Hematopoietic multipotent progenitor cell treated with erythropoietin and hydrocortisone succinate and interleukin-3 and kit ligand, for 4 days (in vitro differentiated cells): ENCODE results near the gene OPN1SW.

ENCODE experiments used
- DNase-seq: peaks from one replicate; pipeline ENCODE4 v3.0.0-alpha.2; 2015

The OPN1SW gene

DNA sequence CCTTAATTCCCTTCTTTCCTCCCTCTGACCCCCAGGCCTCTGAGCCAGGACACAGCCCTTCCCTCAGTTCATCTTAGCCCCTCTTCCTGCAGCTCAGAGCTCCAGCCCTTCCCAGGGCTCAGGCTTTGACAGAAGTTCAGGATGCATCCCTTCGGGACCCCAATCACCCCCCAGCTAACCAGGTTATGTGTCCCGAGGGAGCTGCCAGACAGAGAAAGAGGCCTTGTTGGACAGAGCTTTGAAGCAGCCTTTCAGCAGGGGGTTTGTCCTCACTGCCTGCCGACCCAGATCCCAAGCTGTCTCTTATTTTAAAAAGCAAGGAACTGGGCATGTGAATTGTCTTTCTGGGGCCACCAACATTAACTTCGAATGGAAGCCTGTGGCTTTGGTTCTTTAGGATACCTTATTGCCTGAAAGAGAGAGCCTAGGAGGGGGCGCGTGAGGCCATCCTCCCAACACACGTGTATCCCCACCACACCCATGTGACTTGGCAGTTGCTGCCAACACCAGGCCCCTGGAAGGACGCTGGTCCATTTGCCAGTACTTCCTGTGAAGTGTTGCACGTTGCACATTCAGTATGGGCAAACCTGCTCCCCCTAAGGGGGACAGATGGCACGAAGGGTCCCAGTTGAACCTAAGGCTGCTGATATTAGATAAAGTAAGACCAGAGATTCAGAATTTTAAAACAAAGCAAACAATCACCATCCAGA lies 17.0 kb upstream of the OPN1SW start:
- peak; percentile 83 for DNase-seq

- no peak for DNase-seq
Measured at GRCh38 chr7:128791972-128792327, 16.4 kb upstream of the OPN1SW start.

DNA sequence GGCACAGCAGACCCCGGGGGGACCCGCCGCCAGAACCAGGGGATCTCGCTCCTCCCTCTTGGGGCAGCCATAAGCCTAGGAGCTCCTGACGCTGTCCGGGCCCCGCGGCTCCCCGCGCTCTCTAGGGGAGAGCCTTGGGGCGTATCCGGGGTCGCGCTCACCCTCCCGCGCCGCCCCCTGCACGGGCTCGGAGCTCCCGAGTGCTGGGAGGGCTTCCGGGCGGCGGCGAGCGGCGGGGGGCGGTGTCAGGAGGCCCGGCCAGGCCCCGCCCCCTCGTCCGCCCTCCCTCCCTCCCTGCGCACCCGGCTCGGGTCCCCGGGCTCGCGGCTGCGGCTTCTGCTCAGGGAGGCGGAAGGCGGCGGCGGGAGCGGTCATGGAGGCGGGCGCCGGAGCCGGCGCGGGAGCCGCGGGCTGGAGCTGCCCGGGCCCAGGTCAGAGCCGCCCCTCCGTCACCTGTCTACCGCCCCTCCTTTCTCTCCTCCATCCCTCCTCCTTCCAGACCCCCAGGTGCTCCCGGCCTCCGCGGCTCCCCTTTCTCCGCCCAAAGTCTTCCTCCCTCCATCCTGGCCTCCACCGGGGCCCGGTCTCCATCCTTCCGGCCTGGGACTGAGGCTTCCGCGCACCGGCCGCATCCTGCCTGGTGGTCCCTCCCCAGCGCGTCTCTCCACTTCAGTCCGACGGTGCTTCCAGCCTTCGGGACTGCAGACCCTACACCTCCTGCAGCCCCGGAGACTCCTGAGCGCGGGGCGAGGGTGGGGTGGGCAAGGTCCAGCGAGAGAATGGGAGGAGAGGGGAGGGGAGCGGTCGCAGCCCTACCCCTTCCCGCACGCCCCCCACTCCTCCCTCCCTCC lies 15.8 kb upstream of the OPN1SW start, which contains the start of gene CCDC136:
CCDC136 (plus strand) TSS at position 848 of the 851 bp plus-strand sequence. CDS start 444 bp downstream, outside the sequence.
- peak; percentile 83 for DNase-seq

DNA sequence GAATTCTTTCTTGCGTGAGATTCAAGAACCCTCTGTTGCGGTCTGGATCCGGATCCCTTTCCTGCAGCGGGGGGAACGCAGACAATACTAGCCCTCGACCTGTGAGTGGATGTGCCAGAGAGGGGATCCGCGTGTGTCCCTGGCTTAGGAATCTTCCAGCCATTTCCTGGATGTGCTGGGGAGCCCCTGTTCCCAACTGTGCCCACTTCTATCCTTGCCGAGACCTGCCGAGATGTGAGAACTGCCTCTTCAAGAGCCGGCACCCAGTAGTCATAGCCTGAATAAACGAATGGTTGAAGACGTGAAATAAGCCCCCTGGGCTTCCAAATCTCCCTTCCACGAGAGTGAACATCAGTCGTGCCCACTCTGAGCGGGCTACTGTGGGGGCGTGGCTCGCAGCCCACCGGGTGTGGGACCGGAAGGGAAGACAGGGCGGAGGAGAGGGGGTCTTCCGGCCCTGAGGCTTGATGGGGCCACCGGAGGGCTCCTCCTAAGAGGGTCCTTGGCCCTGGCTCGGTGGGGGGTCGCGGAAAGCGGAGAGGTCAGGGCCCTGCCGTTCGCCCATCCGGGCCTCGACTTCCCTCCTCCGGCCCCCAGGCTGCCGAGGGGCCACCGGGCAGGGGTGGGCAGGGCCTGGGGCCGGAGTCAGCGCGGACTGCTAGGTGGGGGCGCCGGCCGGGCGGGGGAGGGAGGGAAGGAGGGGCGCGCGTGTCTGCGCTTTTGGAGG lies 14.9 kb upstream of the OPN1SW start:
- DNase-seq: no peak

DNA sequence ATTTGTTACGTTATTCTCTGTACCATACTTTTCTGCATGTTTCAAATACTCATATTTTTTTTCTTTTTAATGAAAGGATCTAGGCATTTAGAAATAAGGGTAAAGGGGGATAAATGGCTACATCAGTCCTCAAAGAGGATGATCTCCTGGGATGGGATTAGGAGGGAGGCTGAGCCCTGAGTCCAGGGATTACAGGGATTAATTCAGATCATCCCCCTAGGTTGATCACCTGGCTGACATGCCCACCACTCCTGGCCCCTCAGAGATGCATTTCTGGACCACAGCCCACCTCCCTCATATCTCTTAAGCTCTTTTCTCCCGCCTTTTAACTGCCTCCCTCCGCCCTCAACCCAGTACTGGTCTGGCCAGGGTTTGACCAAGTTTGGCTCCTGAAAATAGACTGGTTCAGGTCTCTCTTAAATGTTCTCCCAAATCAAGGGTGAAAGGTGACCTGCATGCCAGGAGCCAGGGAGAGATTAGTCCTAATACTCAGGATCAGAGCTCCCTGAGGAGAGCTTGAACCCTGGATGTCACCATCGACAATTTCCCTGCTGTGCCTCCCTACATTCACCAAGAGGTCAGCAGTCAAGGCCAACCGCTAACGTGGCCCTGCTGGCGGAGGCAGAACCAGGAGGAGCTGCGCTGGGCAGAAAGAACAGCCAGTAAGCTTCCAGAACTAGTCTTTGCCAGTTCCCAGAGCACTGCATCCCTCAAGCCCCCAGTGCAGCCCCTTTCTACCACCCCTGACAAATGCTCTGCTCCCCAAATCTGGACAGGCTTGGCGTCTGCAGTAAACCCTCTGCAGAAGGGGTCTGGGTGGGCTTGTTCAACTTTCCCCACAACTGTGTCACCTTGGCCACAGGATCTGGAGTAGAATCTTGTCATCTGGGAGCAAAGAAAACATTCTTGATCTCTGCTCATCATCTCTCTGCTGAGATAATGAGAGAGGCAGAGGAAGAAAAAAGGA lies 13.1 kb upstream of the OPN1SW start:
- DNase-seq: no peak

DNA sequence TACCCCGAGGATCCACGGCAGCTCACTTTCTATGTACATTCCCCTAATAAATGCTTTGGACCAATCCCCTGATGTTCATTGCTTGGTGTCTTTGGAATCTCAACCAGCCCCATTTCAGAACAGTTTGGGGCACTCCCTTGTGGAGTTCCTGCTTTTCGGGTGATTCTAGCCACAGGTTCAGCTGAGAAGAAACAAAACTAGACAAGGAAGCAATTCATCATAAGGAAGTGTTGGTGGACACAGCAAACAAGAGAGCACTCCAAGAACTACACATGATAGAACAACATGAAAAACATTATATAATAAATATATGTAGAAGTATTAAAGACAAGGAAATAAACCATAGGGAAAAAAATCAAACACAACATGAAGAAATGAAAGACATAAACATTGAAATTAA lies 10.1 kb upstream of the OPN1SW start:
- no peak for DNase-seq

DNA sequence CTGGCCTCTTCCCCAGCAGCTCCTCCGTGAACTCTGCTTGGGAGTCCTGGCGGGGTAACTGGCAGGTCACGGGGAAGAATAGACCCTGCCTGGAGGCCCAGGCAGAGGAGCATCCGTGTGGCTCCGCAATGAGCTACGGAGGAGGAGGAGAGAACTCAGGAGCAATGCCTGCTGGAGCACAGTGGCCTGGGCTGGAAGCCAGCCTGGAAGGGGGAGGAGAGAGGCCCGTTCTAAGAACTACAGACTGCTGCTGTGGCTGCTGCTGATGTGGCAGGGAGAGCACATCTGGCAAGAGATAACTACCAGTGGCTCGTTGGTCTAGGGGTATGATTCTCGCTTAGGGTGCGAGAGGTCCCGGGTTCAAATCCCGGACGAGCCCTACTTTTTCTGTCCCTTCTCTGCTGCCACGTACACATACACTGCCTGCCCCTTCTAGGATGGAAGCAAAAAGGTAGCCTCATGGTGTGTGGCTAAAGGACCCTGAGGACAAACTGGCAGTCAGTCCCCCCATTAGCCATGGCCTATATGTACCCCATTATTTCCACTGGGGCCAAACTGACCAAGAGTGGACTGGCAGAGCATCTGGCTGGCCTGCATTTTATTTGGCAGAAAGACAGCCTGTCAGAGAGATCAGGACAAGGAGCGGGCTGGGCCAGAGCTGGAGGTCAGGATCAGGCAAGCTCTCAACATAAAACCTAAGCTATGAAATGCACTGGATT lies 7.7 kb upstream of the OPN1SW start:
- peak; percentile 76 for DNase-seq

- no peak for DNase-seq
Measured at GRCh38 chr7:128781851-128782250, 6.3 kb upstream of the OPN1SW start.

- DNase-seq: no peak
Measured at GRCh38 chr7:128781126-128781525, 5.5 kb upstream of the OPN1SW start.

GRCh38 chr7:128778946-128779345 lies 3.4 kb upstream of the OPN1SW start:
- no peak for DNase-seq

- DNase-seq: peak; percentile 24
Measured at GRCh38 chr7:128777156-128778123, 1.8 kb upstream of the OPN1SW start.

- DNase-seq: no peak
Measured at GRCh38 chr7:128774921-128775320, 673 bp downstream of the OPN1SW start.

DNA sequence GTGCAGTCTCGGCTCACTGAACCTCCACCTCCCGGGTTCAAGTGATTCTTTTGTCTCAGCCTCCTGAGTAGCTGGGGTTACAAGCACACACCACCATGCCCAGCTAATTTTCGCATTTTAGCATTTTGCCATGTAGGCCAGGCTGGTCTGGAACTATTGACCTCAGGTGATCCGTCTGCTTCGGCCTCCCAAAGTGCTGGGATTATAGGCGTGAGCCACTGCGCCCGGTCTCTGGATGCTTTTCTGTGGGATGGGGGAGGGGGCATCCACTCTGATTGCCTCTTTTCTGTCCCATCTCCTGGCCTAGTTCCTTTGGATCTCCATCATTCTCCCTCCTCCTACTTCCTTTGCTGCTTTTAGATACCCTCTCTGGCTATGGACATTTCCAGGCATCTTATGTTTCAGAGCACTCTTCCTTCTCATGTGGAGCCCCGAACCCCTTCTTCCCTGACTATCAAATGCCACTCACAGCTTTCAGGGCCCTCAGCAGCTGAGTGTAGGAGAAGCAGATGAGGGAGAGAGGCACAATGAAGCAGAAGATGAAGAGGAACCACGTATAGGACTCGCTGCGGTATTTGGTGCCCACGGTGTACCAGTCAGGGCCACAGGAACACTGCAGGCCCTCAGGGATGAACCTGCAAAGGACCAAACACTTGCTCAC lies 1.4 kb downstream of the OPN1SW start:
- no peak for DNase-seq

DNA sequence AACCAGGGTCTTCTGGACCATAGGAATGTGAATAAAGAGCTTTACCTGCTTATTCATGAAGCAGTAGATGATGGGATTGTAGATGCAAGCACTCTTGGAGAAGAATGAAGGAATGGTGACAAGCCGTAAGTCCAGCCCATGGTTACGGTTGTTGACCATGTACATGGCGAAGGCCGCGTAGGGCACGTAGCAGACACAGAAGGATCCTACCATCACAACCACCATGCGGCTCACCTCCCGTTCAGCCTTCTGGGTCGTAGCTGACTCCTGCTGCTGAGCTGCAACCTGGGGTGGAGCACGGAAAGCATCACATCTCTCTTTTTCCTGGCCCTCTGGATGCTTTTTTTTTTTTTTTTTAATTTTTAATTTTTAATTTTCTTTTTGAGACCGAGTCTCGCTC lies 2.0 kb downstream of the OPN1SW start:
- no peak for DNase-seq

DNA sequence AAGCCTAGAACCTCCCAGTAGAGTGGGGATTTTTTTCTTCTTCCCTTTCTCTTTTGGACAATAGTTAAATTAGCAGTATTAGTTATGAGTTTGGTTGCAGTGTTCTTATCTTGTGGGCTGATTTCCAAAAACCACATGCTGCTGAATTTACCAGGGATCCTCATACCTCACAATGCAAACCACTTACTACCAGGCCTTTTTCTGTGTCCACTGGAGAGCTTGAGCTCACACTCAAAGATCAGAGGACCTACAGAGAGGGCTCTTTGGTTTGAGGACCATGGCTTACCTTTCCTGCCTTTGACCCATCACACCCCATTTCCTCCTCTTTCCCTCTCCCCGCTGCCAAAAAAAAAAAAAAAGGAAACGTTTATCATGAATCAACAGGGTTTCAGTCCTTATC lies 5.4 kb downstream of the OPN1SW start:
- DNase-seq: peak; percentile 61

GRCh38 chr7:128767475-128768110 lies 8.0 kb downstream of the OPN1SW start:
- no peak for DNase-seq

GRCh38 chr7:128763541-128763940 lies 12.1 kb downstream of the OPN1SW start:
- DNase-seq: no peak

GRCh38 chr7:128759242-128759641 lies 16.4 kb downstream of the OPN1SW start:
- DNase-seq: no peak

DNA sequence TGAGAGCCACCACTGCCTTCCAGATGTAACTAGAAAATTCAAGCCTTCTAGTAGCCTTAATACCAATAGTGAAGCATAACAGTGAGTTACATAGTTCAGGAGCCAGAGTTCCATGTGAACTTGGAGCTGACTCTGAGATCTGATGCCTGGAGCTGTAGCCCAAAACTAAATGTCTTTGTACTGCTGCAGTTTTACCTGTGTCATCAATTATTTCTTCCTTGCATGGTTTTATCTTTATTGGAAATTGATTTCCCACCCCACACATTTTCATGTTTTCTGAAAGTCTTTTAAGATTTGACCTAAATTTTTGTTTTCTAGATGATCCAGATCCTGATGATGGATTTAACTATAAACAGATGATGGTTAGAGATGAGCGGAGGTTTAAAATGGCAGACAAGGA lies 17.0 kb downstream of the OPN1SW start:
- DNase-seq: no peak
